H1 (cell line): Measurements from ENCODE around the gene NPHP4. TPM values are rescaled to one million over a fixed set of nuclear protein-coding genes. Genes with fewer than 3 reads are reported as not detected.

Experiments used
- CTCF ChIA-PET: fragments of 300-600 bp; sonication (Branson Sonifier 250); formaldehyde crosslinking; loops from one replicate; lab custom pipeline; 2021; ENCODE audit not compliant: partially characterized antibody; lab: Charles Lee
- POLR2A ChIA-PET: fragments of 300-600 bp; sonication (Branson Sonifier 250); formaldehyde crosslinking; loops from one replicate; lab custom pipeline; 2021; ENCODE audit warnings: inconsistent platforms; ENCODE audit not compliant: partially characterized antibody; lab: Charles Lee
- DNase-seq, 2 experiments: peaks; one replicate each; pipeline versions ENCODE4 v3.0.0 to v3.0.0-alpha.2; 2010 to 2022; ENCODE audit warnings: low spot score in 2 of 2, low read depth in 1 of 2, mixed read lengths in 1 of 2
- FAIRE-seq: peaks from 2 replicates; lab custom pipeline; 2011; peaks lifted over from hg19 to GRCh38; lab: Jason Lieb, UNC
- H2AFZ ChIP-seq: 2 replicates; pipeline ENCODE4 v1.8.1; 2012; ENCODE audit warnings: low read length, inconsistent platforms
- H2AK5ac ChIP-seq: 2 replicates; pipeline ENCODE4 v1.6.1; 2013; ENCODE audit warnings: low read depth, low read length
- H2BK120ac ChIP-seq: replicated peaks from 2 replicates; pipeline ENCODE3; 2013; ENCODE audit warnings: low read depth, low read length, inconsistent platforms
- H2BK12ac ChIP-seq: 2 replicates; pipeline ENCODE4 v1.6.1; 2013; ENCODE audit warnings: low read depth, low read length
- H2BK15ac ChIP-seq: 2 replicates; pipeline ENCODE4 v1.6.1; 2013; ENCODE audit warnings: low read length
- H2BK20ac ChIP-seq: 2 replicates; pipeline ENCODE4 v1.6.1; 2013; ENCODE audit warnings: low read length
- H2BK5ac ChIP-seq: 2 replicates; pipeline ENCODE4 v1.6.1; 2013; ENCODE audit warnings: low read depth, low read length
- H3K14ac ChIP-seq: 2 replicates; pipeline ENCODE4 v1.6.1; 2013; ENCODE audit warnings: inconsistent platforms; ENCODE audit not compliant: insufficient read length
- H3K18ac ChIP-seq: 2 replicates; pipeline ENCODE4 v1.6.1; 2013; ENCODE audit warnings: low read length; ENCODE audit errors: extremely low read depth
- H3K23ac ChIP-seq: 2 replicates; pipeline ENCODE4 v1.6.1; 2013; ENCODE audit warnings: inconsistent platforms; ENCODE audit not compliant: insufficient read length
- H3K23me2 ChIP-seq: 2 replicates; pipeline ENCODE4 v1.6.1; 2013; ENCODE audit warnings: low read depth, low read length
- H3K27ac ChIP-seq: 2 replicates; pipeline ENCODE4 v1.6.1; 2011; ENCODE audit warnings: low read depth, low read length, inconsistent platforms
- H3K27me3 ChIP-seq, 4 experiments: replicated peaks in 1 of 4; 1 replicate in 1 of 4; 2 replicates in 3 of 4; pipeline versions ENCODE4 v1.6.1 to v1.8.1; 2011 to 2013; ENCODE audit warnings: low read length in 3 of 4, mild to moderate bottlenecking in 3 of 4, inconsistent platforms in 2 of 4, mixed read lengths in 2 of 4, moderate library complexity in 1 of 4; ENCODE audit not compliant: control insufficient read depth in 3 of 4, insufficient read depth in 3 of 4; ENCODE audit errors: extremely low read depth in 1 of 4
- H3K36me3 ChIP-seq, 4 experiments: 2 replicates each; pipeline versions ENCODE4 v1.6.1 to v1.8.1; 2011 to 2013; ENCODE audit warnings: mild to moderate bottlenecking in 4 of 4, low read length in 3 of 4, moderate library complexity in 2 of 4, control low read depth in 1 of 4, inconsistent platforms in 1 of 4; ENCODE audit not compliant: insufficient read depth in 4 of 4, control insufficient read depth in 2 of 4
- H3K4ac ChIP-seq: replicated peaks from 2 replicates; pipeline ENCODE3; 2013; ENCODE audit warnings: low read length, low read depth, mixed read lengths, inconsistent platforms; ENCODE audit not compliant: insufficient read length
- H3K4me1 ChIP-seq, 4 experiments: replicated peaks in 1 of 4; 1 replicate in 1 of 4; 2 replicates in 3 of 4; pipeline versions ENCODE4 v1.6.1 to v1.8.1; 2011 to 2013; ENCODE audit warnings: low read length in 3 of 4, inconsistent platforms in 2 of 4, mixed read lengths in 1 of 4; ENCODE audit not compliant: insufficient read depth in 4 of 4, control insufficient read depth in 3 of 4
- H3K4me2 ChIP-seq, 2 experiments: 2 replicates each; pipeline versions ENCODE4 v1.6.1 to v1.8.1; 2011 to 2013; ENCODE audit warnings: low read depth in 2 of 2, low read length in 2 of 2, control low read depth in 1 of 2, inconsistent platforms in 1 of 2, mild to moderate bottlenecking in 1 of 2; ENCODE audit not compliant: insufficient read depth in 1 of 2
- H3K4me3 ChIP-seq, 4 experiments: fragments of 200-600, 300-600 bp in 1 of 4; sonication (generic), shearing (Covaris generic), sonication (Bioruptor Twin) in 1 of 4; 2 replicates each; pipeline versions ENCODE4 v1.5.1 to v1.8.1; 2011 to 2016; ENCODE audit warnings: low read length in 4 of 4, low read depth in 3 of 4, control low read depth in 2 of 4, inconsistent platforms in 2 of 4, mild to moderate bottlenecking in 2 of 4, mixed read lengths in 1 of 4, moderate library complexity in 1 of 4; ENCODE audit not compliant: insufficient read depth in 2 of 4; ENCODE audit errors: extremely low read depth in 1 of 4
- H3K56ac ChIP-seq: replicated peaks from 2 replicates; pipeline ENCODE3; 2013; ENCODE audit warnings: low read depth, mild to moderate bottlenecking, mixed read lengths, low read length, inconsistent platforms; ENCODE audit not compliant: insufficient read length
- H3K79me1 ChIP-seq: 2 replicates; pipeline ENCODE4 v1.6.1; 2013; ENCODE audit warnings: low read depth, low read length, control low read depth
- H3K79me2 ChIP-seq, 2 experiments: 2 replicates each; pipeline versions ENCODE4 v1.6.1 to v1.8.1; 2012 to 2013; ENCODE audit warnings: low read length in 2 of 2, mild to moderate bottlenecking in 2 of 2, inconsistent platforms in 1 of 2; ENCODE audit not compliant: insufficient read depth in 2 of 2, control insufficient read depth in 1 of 2
- H3K9ac ChIP-seq, 4 experiments: replicated peaks in 1 of 4; 1 replicate in 1 of 4; 2 replicates in 3 of 4; pipeline versions ENCODE4 v1.6.1 to v1.8.1; 2011 to 2013; ENCODE audit warnings: low read depth in 3 of 4, low read length in 3 of 4, control low read depth in 2 of 4, mild to moderate bottlenecking in 2 of 4, moderate library complexity in 2 of 4, inconsistent platforms in 1 of 4; ENCODE audit errors: extremely low read depth in 1 of 4
- H3K9me3 ChIP-seq, 2 experiments: 2 replicates each; pipeline versions ENCODE4 v1.6.1 to v1.8.1; 2012 to 2013; ENCODE audit warnings: mild to moderate bottlenecking in 2 of 2, moderate library complexity in 2 of 2, control low read depth in 1 of 2, inconsistent platforms in 1 of 2, low read depth in 1 of 2, low read length in 1 of 2, mixed read lengths in 1 of 2; ENCODE audit not compliant: insufficient read depth in 2 of 2
- H4K20me1 ChIP-seq, 2 experiments: replicated peaks in 1 of 2; 2 replicates each; pipeline versions ENCODE3 to v1.8.1; 2011 to 2013; ENCODE audit warnings: inconsistent platforms in 2 of 2, low read length in 2 of 2, mild to moderate bottlenecking in 1 of 2; ENCODE audit not compliant: insufficient read depth in 2 of 2, control insufficient read depth in 1 of 2
- H4K5ac ChIP-seq: 2 replicates; pipeline ENCODE4 v1.6.1; 2013; ENCODE audit warnings: low read length, low read depth, mixed read lengths, inconsistent platforms; ENCODE audit not compliant: insufficient read length
- H4K8ac ChIP-seq: 2 replicates; pipeline ENCODE4 v1.8.0; 2013; ENCODE audit warnings: mild to moderate bottlenecking, moderate library complexity, low read length, inconsistent platforms; ENCODE audit not compliant: insufficient read depth; ENCODE audit errors: extremely low read depth
- H4K91ac ChIP-seq: replicated peaks from 2 replicates; pipeline ENCODE3; 2013; ENCODE audit warnings: low read length, mixed read lengths, inconsistent platforms; ENCODE audit not compliant: insufficient read length
- EGR1 ChIP-seq: IDR thresholded peaks from 2 replicates; pipeline ENCODE4 v1.6.1; 2011; ENCODE audit warnings: low read depth, low read length, borderline replicate concordance
- POU5F1 ChIP-seq: IDR thresholded peaks from 2 replicates; pipeline ENCODE4 v1.6.1; 2011; ENCODE audit warnings: low read depth, mild to moderate bottlenecking, low read length, moderate library complexity
- SP1 ChIP-seq: IDR thresholded peaks from 2 replicates; pipeline ENCODE4 v1.6.1; 2011; ENCODE audit warnings: low read depth, low read length
- SP2 ChIP-seq: IDR thresholded peaks from 2 replicates; pipeline ENCODE4 v1.6.1; 2012; ENCODE audit warnings: mild to moderate bottlenecking, low read length, inconsistent platforms
- WGBS, 2 experiments: shearing (Covaris generic) in 1 of 2; methylation state at CpG; one replicate each; pipeline versions ENCODE4 v1.1.6 to v1.1.7; 2013 to 2015; ENCODE audit warnings: low lambda C conversion rate in 2 of 2, mixed read lengths in 2 of 2, inconsistent platforms in 1 of 2, low coverage in 1 of 2, missing lambda C conversion rate in 1 of 2; ENCODE audit not compliant: insufficient replicate concordance in 2 of 2, insufficient coverage in 1 of 2, insufficient read length in 1 of 2; ENCODE audit errors: extremely low coverage in 1 of 2, missing lambda C conversion rate in 1 of 2; 5-methylcytosine and 5-hydroxymethylcytosine counted together
- polyA plus RNA-seq, 7 experiments: library from polyadenylated mRNA; depleted of rRNA in 3 of 7; stranded (reverse) in 5 of 7; unstranded in 2 of 7; fragments of >200 nt in 5 of 7; fragments of 200-250 nt in 2 of 7; gene quantifications; 1 replicate in 5 of 7; 2 replicates in 1 of 7; 4 replicates in 1 of 7; pipeline versions ENCODE4 v1.2.1 to v1.2.3, GENCODE V29; 2011 to 2013; ENCODE audit warnings: missing spikeins in 2 of 7, mixed read lengths in 2 of 7
- total RNA-seq: library from RNA; stranded (reverse); fragmentation: NEBNext Ultra II Directional; extraction: Animal tissue kit (Norgen Biotek cat#: 25700); gene quantifications from 2 replicates; pipeline ENCODE4 v1.2.1, GENCODE V29; 2021

The NPHP4 gene
- total and polyA plus RNA-seq, 2 of the 8 experiments (the other 6 are each of a cell fraction or from before 2014, with no cell fraction given), result 5.8 to 14.0 TPM

- no peak overlapping the region for H4K8ac ChIP-seq
- no peaks in the 10 kb centered on the region for H3K9me3 ChIP-seq
- no peaks in the 10 kb centered on the region for H3K23me2 ChIP-seq
- peaks cover 0 to 7% (median 2%) of the 10 kb centered on the region in 4 experiments; a peak in 2 of 7 replicates for H3K4me1 ChIP-seq
- 90% methylated on average over 10 of the region's 10 CpGs; no CpG with 5 or more reads in 1 of the 2 experiments for WGBS, 2 experiments
- H2BK5ac ChIP-seq, result no peak overlapping the region
- H2BK12ac ChIP-seq, result no peak overlapping the region
- H4K20me1 ChIP-seq, result peaks cover 0 to 1% of the 10 kb centered on the region in 2 experiments
- no peak overlapping the region for H3K4ac ChIP-seq
- H3K56ac ChIP-seq, result no peak overlapping the region
- H4K5ac ChIP-seq, result no peak overlapping the region
- no peak overlapping the region for H2AFZ ChIP-seq
- no peaks in the 10 kb centered on the region for H3K79me1 ChIP-seq
- no peak overlapping the region for H3K18ac ChIP-seq
- CTCF ChIA-PET, result interaction anchor here (0.7 to 4.9 kb wide), 21 partner anchors 10 to 406 kb away, joined by 3 to 41 read pairs (median 4); no protein-coding TSS in a partner anchor
- no peak overlapping the region for H3K4me3 ChIP-seq
- no peak overlapping the region for H2AK5ac ChIP-seq
- peak in 1 of 2 experiments; percentile 24 for DNase-seq
- no peak overlapping the region for H3K23ac ChIP-seq
- H2BK20ac ChIP-seq, result no peak overlapping the region
- H3K9ac ChIP-seq, result no peak overlapping the region
- H3K14ac ChIP-seq, result no peak overlapping the region
- no peak for FAIRE-seq
- no peaks in the 10 kb centered on the region for H3K27me3 ChIP-seq
- no peaks in the 10 kb centered on the region for H3K36me3 ChIP-seq
- H3K4me2 ChIP-seq, result no peak overlapping the region
- POLR2A ChIA-PET, result interaction anchor here (0.6 kb wide), 1 partner anchor 426 kb away, joined by 3 read pairs; no protein-coding TSS in a partner anchor
- H2BK120ac ChIP-seq, result no peak overlapping the region
- no peaks in the 10 kb centered on the region for H3K79me2 ChIP-seq
- H3K27ac ChIP-seq, result no peak overlapping the region
- no peak overlapping the region for H2BK15ac ChIP-seq
- no peak overlapping the region for H4K91ac ChIP-seq
- no peak for TF ChIP-seq SP1
- TF ChIP-seq EGR1, result no peak
- TF ChIP-seq SP2, result no peak
- TF ChIP-seq POU5F1, result no peak
These were observed 75.5 kb downstream of the NPHP4 start for GRCh38 chr1:5916572-5917280.
